ACC112 (cell line): ENCODE data around the gene PHIP.

Experiments used
- H2AFZ ChIP-seq: fragments of 200-600 bp; sonication (generic); one replicate; pipeline ENCODE4 v1.6.0; 2017; ENCODE audit warnings: antibody characterized with exemption, low read length; ENCODE audit not compliant: unreplicated experiment
- H3K27ac ChIP-seq: fragments of 200-600 bp; sonication (generic); 2 replicates; pipeline ENCODE4 v1.5.1; 2014; ENCODE audit warnings: low read depth, mild to moderate bottlenecking, antibody characterized with exemption, low read length, moderate library complexity
- H3K27me3 ChIP-seq: fragments of 200-600 bp; sonication (generic); 2 replicates; pipeline ENCODE4 v1.6.1; 2014; ENCODE audit warnings: mild to moderate bottlenecking, antibody characterized with exemption, low read length, moderate library complexity, mixed read lengths; ENCODE audit not compliant: insufficient read depth
- H3K36me3 ChIP-seq: fragments of 200-600 bp; sonication (generic); 2 replicates; pipeline ENCODE4 v1.6.1; 2016; ENCODE audit warnings: mild to moderate bottlenecking, antibody characterized with exemption, low read length, moderate library complexity, mixed read lengths; ENCODE audit not compliant: insufficient read depth
- H3K4me1 ChIP-seq: fragments of 200-600 bp; sonication (generic); one replicate; pipeline ENCODE4 v1.6.1; 2016; ENCODE audit warnings: low read length, mixed read lengths; ENCODE audit not compliant: insufficient read depth, unreplicated experiment, control insufficient read depth
- H3K4me3 ChIP-seq: fragments of 200-600 bp; sonication (generic); 2 replicates; pipeline ENCODE4 v1.5.1; 2014; ENCODE audit warnings: mild to moderate bottlenecking, low read depth, low read length
- H3K79me2 ChIP-seq: fragments of 200-600 bp; sonication (generic); one replicate; pipeline ENCODE4 v1.6.0; 2016; ENCODE audit warnings: low read length; ENCODE audit not compliant: control insufficient read depth, unreplicated experiment, insufficient read depth

The PHIP gene

DNA sequence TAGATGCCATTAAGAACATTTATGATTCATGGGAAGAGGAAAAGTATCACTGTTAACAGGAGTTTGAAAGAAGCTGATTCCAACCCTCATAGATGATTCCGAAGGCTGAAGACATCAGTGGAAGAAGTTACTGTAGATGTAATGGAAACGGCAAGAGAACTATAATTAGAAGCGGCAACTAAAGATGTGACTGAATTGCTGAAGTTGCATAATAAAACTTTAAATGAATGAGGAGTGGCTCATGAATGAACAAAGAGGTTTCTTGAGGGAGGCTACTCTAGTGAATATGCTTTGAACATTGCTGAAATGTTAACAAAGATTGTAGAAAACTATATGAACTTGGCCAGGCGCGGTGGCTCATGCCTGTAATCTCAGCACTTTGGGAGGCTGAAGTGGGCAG lies 84.1 kb downstream of the PHIP start:
- Histone ChIP-seq H3K4me3 (no peak overlapping the region), H3K79me2 (no peaks in the 10 kb centered on the region), H3K27ac (no peak overlapping the region), H3K36me3 (peaks cover 70% of the 10 kb centered on the region), H2AFZ (no peak overlapping the region), H3K27me3 (no peaks in the 10 kb centered on the region), H3K4me1 (no peaks in the 10 kb centered on the region)

DNA sequence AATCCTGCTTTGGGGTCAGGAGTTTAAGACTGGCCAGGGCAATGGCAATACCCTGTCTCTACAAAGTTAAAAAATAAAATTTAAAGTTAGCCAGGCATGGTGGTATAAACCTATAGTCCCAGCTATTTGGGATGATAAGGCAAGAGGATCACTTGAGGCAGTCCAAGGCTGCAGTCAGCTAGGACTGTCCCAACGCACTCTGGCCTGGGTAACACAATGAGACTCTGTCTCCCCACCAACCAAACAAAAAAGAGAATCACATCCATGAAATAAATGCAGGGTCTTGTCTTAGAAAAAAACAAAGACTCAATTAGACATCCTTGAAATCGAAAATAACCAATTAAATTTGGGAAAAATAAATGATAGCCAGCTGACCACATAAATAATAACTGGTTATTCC lies 88.9 kb downstream of the PHIP start:
- peaks cover 49% of the 10 kb centered on the region for H3K36me3 ChIP-seq
- no peaks in the 10 kb centered on the region for H3K27me3 ChIP-seq
- no peak overlapping the region for H3K27ac ChIP-seq
- H3K4me1 ChIP-seq = no peaks in the 10 kb centered on the region
- no peaks in the 10 kb centered on the region for H3K79me2 ChIP-seq
- H2AFZ ChIP-seq = no peak overlapping the region
- H3K4me3 ChIP-seq = no peak overlapping the region

DNA sequence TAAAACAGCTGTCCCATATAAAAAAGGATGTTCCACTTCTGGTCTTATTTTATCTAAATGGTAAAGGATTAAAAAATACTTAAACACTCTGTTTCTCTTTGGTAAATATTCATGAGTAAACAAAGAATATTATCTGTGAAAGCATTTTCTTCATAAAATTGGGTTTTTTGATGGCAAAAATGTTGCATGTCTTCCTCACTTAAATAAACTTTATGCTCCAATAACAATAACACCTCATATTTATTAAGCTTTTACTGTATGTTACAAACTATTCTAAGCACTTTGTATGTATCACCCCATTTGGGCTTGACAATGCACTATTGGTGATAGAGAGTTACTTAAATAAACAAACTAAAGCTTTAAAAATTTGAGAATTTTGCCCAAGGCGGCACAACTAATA lies 91.9 kb downstream of the PHIP start:
- no peaks in the 10 kb centered on the region for H3K27me3 ChIP-seq
- no peak overlapping the region for H3K27ac ChIP-seq
- no peak overlapping the region for H3K4me3 ChIP-seq
- peaks cover 59% of the 10 kb centered on the region for H3K36me3 ChIP-seq
- H2AFZ ChIP-seq = no peak overlapping the region
- no peaks in the 10 kb centered on the region for H3K79me2 ChIP-seq
- H3K4me1 ChIP-seq = no peaks in the 10 kb centered on the region

DNA sequence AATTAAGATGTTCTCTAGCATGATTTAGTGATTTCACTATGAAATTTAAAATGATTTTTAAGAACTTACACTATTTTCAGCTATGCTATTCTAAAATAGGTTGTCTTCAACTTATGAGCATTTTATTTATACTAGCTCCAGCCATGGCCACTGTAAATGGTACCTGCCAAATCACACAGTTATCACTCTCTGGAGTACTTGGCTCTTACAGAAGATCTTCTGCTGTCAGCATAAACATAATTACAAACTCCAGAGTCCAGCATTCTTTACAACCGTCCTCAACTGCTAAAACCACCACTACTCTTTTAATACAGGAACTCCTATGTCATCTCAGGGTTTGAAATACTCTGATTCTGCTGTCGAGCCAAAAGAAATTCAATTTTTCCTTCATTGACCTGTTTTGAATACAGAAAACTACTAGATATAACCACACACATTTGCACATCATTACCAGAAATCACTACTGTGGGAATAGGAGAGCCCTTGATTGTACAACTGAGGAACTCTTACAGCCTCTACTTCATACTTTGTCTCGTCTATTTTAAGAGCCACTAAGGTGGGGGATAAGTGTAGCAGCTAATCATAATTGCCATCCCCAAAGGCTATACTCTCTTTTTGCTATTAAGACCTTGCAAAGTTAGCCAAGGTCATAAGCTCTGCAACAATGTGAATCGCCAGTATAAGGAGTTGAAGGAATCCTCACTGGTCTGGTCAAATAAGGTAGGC lies 93.7 kb downstream of the PHIP start:
- Histone ChIP-seq H3K79me2 (no peaks in the 10 kb centered on the region), H2AFZ (no peak overlapping the region), H3K4me3 (no peak overlapping the region), H3K27me3 (no peaks in the 10 kb centered on the region), H3K4me1 (no peaks in the 10 kb centered on the region), H3K27ac (no peak overlapping the region), H3K36me3 (peaks cover 52% of the 10 kb centered on the region)

DNA sequence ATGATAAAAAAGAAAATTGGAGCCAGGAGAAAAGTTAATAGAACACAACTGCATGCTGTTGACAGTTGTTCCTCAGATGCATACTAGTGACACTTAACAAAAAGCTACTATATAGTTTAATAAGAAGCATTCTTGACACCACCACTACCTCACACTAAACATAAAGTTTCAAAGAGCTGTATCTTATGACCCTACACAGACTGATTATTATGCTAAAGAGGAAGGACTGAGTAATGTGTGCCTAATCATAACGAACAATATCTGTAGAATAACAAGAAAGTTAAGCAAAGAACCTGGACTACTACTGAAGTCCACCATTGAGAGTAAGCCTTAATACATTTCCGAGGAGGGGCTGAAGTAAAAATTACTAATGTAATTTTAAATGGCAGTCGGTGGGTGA lies 110.9 kb downstream of the PHIP start:
- Histone ChIP-seq H3K79me2 (no peaks in the 10 kb centered on the region), H3K27me3 (no peaks in the 10 kb centered on the region), H3K36me3 (peaks cover 40% of the 10 kb centered on the region), H3K27ac (no peak overlapping the region), H3K4me1 (no peaks in the 10 kb centered on the region), H3K4me3 (no peak overlapping the region), H2AFZ (no peak overlapping the region)

DNA sequence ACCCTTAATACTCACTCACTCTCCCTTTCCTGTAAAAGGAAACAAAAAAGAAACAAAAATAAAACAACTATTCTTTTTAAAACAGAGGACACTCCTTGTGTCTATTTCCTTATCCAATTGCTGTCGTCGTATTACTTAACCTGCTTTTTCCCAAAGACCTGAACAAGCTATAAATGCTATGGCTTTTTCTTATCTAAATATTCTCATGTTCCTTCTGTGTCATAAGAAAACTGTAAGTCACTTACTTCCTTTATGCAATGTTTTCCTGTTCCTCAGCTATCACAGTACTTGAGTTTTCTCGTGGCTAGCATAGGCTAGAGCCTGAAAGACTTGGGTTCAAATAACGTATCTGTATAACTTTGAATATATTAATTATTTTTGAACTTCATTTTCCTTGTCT lies 111.5 kb downstream of the PHIP start:
- Histone ChIP-seq H3K27ac (no peak overlapping the region), H3K27me3 (no peaks in the 10 kb centered on the region), H3K4me1 (no peaks in the 10 kb centered on the region), H3K79me2 (no peaks in the 10 kb centered on the region), H3K4me3 (no peak overlapping the region), H2AFZ (no peak overlapping the region), H3K36me3 (peaks cover 45% of the 10 kb centered on the region)

DNA sequence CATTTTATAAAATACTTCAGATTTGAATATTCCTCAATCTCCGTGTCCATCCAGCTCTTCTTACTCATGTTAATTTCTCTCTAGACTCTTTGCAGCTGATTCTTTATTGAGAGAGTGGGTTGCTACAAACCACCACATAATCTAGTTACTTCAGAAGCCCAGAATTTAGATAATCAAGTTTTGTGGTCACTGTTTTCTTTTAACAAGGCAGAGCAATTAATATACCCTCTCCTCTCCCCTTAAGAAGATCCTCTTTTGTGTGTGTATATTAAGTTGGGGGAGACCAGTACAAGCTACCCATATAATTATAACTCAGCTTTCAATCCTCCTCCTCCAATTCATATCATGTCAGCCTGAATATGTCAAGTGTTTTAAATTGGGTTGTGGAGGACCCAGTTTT lies 115.6 kb downstream of the PHIP start:
- H3K27me3 ChIP-seq = no peaks in the 10 kb centered on the region
- H3K36me3 ChIP-seq = peaks cover 32% of the 10 kb centered on the region

DNA sequence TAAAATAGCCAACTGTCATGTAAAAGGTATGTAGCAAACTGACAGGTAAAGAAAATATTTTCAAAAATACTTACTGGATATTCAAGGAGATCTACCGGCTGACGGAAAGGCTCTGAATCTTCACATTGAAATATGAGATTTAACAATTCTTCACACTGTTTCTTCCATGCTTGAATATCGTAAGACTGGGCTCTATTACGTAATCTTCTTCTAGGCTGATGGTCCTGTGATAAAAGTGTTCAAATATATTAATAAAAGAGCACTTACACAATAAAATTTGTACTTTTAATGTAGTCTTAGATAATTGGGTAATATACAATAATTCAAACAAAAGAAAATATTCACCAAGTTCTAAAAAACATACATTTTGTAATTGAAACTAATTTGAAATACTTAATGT lies 123.3 kb downstream of the PHIP start:
- peaks cover 53% of the 10 kb centered on the region for H3K36me3 ChIP-seq
- no peaks in the 10 kb centered on the region for H3K4me1 ChIP-seq
- no peak overlapping the region for H2AFZ ChIP-seq

More for the DNA sequence above, 115.6 kb downstream of the PHIP start:
- no peak overlapping the region for H2AFZ ChIP-seq
- no peak overlapping the region for H3K4me3 ChIP-seq
- H3K4me1 ChIP-seq = no peaks in the 10 kb centered on the region
- no peaks in the 10 kb centered on the region for H3K79me2 ChIP-seq
- no peak overlapping the region for H3K27ac ChIP-seq

DNA sequence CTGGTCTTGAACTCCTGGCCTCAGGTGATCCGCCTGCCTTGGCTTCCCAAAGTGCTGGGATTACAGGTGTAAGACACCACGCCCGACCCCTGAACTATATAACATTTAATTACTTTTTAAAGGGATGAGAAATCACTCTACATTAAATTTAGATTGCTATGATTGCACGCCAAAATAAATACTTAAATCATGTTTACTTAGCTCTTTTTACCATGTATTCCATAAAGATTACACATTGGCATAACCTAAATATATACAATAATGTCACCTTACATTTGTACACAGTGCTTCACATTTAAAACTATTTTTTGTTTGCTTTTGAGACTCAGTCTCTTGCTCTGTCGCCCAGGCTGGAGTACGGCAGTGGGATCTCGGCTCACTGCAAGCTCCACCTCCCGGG lies 124.3 kb downstream of the PHIP start:
- Histone ChIP-seq H3K4me1 (no peaks in the 10 kb centered on the region), H3K4me3 (no peak overlapping the region), H3K79me2 (no peaks in the 10 kb centered on the region), H3K36me3 (peaks cover 62% of the 10 kb centered on the region), H3K27me3 (no peaks in the 10 kb centered on the region), H2AFZ (no peak overlapping the region), H3K27ac (no peak overlapping the region)

More for the DNA sequence above, 123.3 kb downstream of the PHIP start:
- H3K27me3 ChIP-seq = no peaks in the 10 kb centered on the region
- no peak overlapping the region for H3K4me3 ChIP-seq
- no peak overlapping the region for H3K27ac ChIP-seq
- no peaks in the 10 kb centered on the region for H3K79me2 ChIP-seq

DNA sequence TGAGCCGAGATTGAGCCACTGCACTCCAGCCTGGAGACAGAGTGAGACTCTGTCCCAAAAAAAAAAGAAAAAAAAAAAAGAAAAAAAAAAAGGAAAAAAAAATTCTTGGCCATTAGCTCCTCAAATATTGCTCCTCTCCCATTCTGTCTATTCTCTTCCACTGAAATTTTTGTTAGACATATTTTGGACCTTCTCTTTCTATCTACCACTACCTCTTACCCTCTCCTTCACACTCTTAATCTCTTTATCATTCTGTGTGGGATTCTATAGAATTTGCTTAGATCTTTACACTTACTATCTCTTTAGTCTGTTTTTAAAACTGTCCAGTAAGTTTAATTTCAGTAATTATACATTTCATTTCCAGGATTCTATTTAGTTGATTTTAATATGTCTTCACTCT lies 125.7 kb downstream of the PHIP start:
- Histone ChIP-seq H3K4me3 (no peak overlapping the region), H2AFZ (no peak overlapping the region), H3K4me1 (peaks cover 5% of the 10 kb centered on the region), H3K79me2 (no peaks in the 10 kb centered on the region), H3K27me3 (no peaks in the 10 kb centered on the region), H3K36me3 (peaks cover 61% of the 10 kb centered on the region), H3K27ac (no peak overlapping the region)

DNA sequence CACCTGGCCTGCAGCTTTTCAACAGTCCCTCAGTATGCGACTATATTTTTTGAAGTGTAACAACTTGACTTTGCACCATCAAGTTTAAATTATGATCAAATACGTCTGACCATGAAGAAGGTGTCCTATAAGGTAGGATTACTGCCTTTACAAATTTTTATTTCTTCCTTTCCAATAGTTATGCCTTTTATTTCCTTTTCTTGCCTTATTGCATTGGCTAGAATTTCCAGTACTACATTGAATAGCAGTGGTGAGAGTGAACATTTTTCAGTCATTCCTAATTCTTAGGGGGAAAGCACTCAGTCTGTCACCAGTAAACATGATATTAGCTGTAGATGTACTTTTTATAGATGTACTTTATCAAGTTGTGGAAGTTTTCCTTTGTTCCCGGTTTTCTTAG lies 129.3 kb downstream of the PHIP start:
- H3K79me2 ChIP-seq = no peaks in the 10 kb centered on the region
- H3K27ac ChIP-seq = no peak overlapping the region
- no peak overlapping the region for H3K4me3 ChIP-seq
- H3K4me1 ChIP-seq = peaks cover 6% of the 10 kb centered on the region
- H3K27me3 ChIP-seq = no peaks in the 10 kb centered on the region
- H2AFZ ChIP-seq = no peak overlapping the region
- H3K36me3 ChIP-seq = peaks cover 80% of the 10 kb centered on the region
